Keratinocyte (primary cell): ENCODE measurements around the gene ZSWIM9.

Experiments
- CTCF ChIP-seq, 3 experiments: IDR thresholded peaks in 1 of 3; conservative IDR thresholded peaks in 1 of 3; optimal IDR thresholded peaks in 1 of 3; 2 replicates in 2 of 3; 3 replicates in 1 of 3; pipeline versions ENCODE3 to v1.5.1; 2011; ENCODE audit warnings: low read length in 3 of 3, mild to moderate bottlenecking in 3 of 3, moderate library complexity in 2 of 3, control low read depth in 1 of 3, inconsistent platforms in 1 of 3; ENCODE audit not compliant: insufficient read depth in 2 of 3; ENCODE audit errors: extremely low read depth in 1 of 3
- EZH2 ChIP-seq: IDR thresholded peaks from one replicate; pipeline ENCODE4 v1.6.1; 2012; ENCODE audit warnings: inconsistent platforms, mild to moderate bottlenecking, low read length, moderate library complexity

DNA sequence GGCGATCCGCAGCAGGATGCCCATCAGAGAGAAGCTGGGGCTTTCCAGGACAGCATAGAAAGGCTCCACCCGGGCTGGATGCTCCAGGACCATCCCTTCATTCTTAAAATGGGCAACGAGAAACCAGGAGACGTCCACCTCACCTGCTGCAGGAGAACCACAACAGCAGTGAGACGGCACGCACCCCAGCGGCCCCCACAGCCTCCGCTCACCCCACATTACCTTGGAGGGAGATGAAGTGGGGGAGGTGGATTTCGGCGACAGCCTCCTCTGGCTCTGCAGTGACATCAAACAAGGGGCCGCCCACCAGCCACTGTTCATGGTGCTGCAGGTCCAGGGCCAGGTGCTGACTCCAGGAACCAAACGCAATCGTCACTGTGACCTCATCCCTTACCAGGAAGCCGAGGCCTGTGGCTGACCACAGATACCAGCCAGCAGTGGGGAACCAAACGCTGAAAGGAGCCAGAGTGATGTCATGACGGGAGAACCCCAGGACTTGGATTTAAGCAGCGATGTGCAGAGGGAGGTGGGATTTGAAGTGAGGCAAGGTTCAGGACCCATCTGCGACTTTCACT lies 60.2 kb downstream of the ZSWIM9 start:
- TF ChIP-seq CTCF (optimal IDR thresholded peaks at IDR 0.05 in 1 of 3, IDR thresholded peaks at IDR 0.05 in 1 of 3, conservative IDR thresholded peaks at IDR 0.05 in 1 of 3; ENCODE audit: extremely low read depth in 1 of 3, insufficient read depth in 2 of 3, low read length in 3 of 3) (no peak), EZH2 (no peak)
